Tongue (tissue), 2 donors: Measurements from ENCODE around the gene MTIF3. TPM values are rescaled to one million over a fixed set of nuclear protein-coding genes. Genes with fewer than 3 reads are reported as not detected.

ENCODE experiments used
- DNase-seq: peaks from one replicate; pipeline ENCODE4 v3.0.0-alpha.2; 2015
- total RNA-seq: library from RNA; depleted of rRNA; stranded (reverse); fragments of >200 nt; gene quantifications from one replicate; pipeline ENCODE4 v1.2.3, GENCODE V29; 2014

Gene MTIF3, protein sequence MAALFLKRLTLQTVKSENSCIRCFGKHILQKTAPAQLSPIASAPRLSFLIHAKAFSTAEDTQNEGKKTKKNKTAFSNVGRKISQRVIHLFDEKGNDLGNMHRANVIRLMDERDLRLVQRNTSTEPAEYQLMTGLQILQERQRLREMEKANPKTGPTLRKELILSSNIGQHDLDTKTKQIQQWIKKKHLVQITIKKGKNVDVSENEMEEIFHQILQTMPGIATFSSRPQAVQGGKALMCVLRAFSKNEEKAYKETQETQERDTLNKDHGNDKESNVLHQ
- total RNA-seq, result 40.0 TPM

DNA sequence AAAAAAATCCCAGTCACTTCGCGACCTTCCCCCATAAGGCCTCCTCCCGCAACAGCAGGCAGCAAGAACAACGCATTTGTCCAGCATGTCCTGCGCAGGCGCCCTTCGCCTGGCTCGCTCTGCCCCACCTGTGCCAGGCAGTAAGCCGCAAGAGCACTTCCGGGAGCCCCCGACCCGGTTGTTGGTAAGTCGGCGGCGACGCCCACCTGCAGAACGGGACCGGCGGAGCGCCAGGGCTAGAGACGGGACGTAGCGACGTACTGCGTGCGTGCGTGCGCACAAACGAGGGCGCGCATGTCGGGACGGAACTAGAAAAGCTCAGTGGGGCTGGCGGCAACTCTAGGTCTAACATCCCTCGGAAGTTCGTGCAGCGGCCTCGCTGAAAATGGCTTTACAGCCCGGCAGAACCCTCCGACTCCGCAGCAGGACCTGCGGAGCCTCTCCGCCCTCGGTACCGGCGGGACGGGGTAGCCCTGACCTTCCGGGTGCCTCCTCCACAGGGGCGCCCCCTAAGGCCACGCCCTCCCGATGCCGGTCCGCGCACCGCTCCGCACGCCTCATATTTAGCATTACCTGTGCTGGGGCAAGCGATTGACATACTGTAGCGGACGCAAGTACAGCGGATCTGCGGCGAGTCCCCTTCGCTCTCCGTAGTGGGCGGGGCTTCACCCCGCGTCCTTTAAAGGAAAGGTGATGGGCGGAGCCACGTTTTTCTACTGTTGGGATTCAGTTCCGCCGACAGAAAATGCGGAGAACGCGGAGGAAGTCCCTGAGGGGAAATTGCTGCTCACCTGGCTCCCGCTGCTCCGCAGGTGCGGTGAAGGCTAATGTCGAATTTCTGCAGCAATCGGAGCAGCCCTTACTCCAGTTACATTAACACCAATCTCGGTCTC, at the start of gene MTIF3:
Gene MTIF3, minus strand, starts transcription at position 629 of the 893 bp plus-strand sequence. CDS start 10,116 bp downstream, outside the sequence.
- peak; percentile 98 for DNase-seq

DNA sequence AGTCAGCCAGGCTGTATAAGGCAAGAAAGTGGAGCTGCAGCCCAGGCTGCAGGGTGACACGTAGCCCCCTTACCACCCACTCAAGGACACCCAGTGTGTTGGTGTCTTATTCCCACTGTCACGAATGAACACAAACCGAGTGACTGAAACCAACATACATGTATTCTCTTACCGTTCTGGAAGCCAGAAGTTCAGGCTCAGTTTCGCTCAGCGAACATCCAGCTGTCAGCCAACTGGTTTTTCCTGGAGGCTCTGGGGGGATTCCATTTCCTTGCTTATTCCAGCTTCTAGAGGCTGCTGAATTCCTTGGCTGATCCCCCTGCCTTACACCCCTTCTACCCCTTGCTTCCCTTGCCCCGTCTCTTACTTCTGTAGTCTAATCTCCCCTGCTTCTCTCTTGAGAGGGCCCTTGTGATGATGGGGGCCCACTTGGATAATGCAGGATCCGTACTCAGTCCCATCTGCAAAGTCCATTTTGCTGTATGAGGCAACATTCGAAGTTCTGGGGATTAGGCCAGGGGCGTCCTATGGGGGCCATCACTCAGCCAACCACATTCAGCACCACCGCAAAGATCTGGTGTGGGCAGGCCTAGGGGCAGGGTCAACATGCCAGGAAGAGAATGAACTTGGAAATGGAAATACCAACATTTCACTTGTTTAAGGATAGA, 47.3 kb upstream of the MTIF3 start:
- DNase-seq, result peak; percentile 67

DNA sequence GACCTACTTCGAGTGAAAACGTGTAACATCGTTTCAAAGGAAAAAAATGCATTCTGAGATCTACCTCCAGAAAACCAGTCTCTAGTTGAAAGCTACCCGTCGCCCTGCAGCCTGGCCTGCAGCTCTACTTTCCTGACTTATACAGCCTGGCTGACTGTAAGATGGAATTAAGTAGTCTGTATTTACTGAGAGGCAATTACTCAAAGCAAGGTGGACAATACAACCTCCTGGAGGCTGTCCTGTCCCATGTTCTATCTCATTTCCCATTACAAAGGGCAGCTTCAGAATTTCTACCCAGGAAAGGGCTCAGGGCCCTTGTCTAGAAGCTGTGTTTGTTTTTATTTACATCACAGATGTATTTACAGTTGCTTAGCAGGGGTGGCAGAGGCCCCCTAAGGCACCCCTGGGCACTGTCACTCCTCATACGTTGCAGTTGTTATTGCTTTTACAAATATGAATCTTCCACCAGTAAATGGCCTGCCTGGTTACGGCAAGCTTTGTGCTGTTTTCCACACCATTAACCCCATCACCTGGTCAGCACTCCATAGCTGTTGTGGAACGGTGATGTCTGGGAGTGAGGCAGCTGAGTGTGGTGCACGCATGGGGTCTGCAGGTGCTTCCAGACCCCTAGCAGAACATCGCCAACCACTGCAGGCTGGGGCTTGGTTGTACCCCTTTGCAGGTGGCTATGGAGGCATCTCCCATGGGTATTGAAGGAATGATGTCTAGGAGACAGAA, 46.3 kb upstream of the MTIF3 start:
- no peak for DNase-seq

DNA sequence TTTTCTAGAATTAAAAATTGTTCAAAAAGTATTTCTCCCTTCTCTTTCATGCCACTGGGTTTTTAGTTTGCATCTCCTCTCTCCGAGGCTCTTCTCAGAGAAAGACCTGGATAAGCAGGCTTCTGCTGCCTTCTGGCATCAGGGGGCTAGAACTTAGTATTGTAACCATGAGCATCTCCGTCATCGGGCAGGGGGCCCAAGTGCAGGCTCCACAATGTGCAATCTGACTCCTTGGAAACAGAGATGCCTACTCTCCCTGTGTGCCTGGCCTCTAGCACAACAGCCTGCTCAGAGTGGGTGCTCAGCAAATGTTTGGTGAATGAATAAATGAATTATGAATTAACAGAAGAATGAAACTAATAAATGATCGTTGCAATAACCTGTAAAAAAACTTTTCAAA, 45.6 kb upstream of the MTIF3 start:
- DNase-seq, result no peak

DNA sequence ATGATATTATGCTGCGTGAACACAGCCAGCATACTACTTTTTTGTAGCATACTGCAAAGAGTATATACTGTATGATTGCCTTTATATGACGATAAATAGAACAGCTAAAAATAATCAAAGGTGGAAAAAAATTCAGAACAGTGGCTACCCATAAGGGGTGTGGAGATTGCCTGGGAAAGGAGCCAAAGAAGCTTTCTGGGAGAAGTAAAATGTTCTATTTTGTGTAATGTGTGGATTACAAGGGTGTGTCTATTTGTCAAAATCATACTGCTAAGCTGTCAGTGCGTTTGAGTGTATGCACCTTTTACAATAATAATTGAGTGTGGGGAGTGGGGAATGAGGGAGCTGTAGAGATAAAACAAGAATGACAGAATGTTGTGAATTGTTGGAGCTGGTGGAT, 45.2 kb upstream of the MTIF3 start:
- DNase-seq, result no peak

DNA sequence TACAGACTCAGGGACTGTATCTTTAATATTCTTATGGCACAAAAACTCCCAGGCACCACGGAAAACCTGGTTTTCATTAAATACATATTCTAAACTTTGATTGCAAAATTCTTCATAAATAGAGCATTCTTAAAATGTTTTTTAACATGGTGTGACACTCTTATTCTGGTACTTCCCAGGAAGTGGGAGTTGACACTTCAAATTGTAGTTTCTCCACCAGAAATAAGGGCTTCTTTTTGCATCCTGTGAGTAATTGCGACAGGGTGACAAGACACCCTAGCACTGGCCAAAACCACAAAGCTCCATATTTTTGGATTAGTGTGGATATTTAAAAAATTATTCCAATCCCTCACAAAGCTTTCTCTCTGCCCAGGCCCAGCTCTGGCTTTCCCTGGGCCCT, 43.6 kb upstream of the MTIF3 start:
- DNase-seq, result no peak

DNA sequence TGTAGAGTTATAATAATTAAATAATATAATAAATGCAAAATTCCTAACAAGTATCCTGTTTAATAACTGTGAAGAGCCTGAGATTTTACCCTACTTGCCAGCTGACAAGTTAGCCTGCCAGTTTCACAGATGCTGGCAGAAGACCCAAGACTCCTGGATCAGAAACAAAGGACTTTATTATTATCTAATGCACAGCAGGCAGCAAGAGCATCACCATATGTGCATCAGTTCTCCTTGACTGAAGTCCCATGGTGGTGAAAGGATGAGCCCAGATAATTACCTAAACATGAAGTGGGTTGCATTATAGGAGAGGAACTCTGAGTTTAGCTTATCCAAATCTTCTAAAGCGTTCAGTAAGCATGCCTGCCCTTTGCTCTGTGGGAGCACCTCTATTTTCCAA, 39.1 kb upstream of the MTIF3 start:
- DNase-seq, result peak; percentile 68

DNA sequence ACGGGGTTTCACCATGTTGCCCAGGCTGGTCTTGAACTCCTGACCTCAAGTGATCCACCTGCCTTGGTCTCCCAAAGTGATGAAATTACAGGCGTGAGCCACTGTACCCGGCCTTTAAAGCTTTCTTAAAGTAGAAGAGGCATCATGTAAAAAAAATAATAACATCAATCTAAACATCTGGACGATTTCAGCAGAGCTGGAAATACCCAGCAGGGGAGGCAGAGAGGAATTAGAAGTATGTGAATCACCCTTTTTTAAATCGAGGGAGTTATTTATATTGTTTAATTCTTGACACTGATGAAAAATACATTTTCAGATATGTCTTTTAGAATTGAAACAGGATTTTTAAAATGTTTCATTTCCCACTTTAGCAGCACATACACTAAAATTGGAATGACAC, 37.4 kb upstream of the MTIF3 start:
- DNase-seq, result no peak

DNA sequence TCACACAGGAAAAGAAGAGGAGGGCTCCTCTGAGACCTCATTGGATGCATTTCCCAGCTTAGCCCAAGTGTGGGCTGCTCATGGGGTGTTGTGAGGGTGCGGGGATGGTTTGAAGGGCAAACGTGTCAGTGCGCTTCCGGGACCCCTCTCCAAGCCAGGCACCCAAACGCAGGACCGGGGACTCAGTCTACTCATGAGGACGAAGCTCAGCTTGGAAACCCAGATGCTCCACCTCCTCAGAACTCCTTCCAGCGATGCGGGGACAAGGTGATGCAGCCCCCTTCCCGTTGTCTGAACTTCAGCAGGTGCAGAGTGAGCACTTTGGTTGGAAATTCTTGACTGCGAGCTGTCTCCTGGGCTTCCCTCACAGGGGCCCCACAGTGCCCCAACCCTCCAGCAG, 33.1 kb upstream of the MTIF3 start:
- no peak for DNase-seq

DNA sequence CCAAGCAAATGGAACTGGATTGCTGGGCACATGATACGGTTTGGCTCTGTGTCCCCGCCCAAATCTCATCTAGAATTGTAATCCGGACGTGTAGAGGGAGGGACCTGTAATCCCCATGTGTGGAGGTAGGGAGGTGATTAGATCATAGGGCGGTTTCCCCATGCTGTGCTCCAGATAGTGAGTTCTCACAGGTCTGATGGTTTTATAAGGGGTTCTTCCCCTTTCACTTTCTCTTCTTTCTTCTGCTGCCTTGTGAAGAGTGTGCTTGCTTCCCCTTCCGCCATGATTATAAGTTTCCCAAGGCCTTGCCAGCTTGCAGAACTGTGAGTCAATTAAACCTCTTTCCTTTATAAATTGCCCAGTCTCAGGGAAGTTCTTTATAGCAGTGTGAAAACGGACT, 32.6 kb upstream of the MTIF3 start:
- no peak for DNase-seq

DNA sequence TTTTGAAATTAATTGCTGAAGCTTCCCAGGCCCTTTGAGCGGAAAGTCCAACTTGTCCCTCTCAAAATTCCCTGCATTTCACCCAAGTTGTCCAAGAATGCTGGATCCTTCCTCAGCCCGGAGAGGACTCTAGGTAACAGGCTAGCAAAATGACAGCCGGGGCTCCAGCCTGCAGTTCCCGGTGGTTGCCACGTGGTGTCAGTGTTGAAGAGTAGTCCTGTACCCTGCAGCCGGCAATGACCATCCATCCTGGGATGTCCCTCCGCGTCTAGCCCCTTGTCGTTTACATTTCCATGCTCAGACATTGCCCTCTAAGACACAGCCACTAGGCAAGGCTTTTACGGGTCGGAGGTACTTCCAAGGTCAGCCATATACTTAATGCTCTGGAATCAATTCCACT, 31.4 kb upstream of the MTIF3 start:
- DNase-seq, result no peak

DNA sequence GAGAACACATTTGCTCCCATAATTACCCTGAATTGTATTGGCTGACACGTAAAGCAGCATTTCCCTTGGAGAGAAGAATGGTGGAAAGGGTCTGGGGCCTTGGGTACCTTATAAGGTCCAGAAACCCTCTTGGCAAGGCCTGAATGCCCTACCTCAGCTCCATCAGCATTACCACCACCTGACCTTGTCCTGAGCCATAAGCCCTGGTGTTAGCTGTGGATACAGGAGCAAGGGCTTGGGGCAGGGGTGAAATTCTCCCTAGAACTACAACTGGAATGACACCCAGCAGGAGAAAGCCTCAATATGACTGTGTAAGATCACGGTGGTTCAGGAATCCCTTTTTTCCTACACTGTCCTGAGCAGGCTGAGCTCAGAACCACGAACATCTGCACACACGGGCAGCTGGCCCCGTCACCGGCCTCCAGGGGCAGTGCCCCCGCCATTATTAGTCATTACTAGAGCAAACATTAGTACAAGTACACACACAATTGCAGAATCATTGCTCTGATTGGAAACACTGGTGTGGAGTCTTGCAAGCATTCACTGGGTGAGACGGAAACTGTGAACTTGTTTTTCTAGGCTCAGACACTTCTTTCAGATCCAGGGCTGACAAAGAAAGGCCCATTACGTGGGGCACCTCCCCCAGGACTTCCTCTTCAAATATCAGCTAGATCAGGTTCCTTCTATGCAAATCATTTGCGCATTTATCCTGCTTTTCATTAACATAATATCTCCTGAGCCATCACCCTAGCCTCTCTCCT, 26.8 kb upstream of the MTIF3 start:
- no peak for DNase-seq

DNA sequence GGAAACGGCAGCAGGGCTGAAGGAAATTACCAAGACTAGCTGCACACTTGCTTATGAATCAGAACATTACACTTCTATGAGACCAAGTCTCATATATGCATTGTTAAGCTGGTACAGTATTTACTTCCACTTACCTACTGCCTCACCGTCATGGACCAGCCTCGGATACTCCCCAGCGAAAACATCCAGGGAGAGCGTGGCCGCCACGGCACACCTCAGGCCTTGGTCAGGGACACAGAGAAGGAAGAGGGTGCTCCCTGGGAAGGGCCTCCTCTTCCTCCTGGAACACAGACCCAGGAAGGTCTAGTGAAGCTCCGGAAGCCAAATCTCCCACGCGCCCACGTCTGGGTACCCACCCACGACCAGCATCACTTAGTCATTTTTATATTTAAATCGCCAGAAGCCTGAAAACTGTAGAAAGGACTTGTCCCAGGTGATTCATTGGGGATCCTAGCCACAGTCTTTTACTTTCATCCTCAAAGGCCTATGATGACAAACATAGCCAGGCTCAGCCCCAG, 24.4 kb upstream of the MTIF3 start:
- no peak for DNase-seq

DNA sequence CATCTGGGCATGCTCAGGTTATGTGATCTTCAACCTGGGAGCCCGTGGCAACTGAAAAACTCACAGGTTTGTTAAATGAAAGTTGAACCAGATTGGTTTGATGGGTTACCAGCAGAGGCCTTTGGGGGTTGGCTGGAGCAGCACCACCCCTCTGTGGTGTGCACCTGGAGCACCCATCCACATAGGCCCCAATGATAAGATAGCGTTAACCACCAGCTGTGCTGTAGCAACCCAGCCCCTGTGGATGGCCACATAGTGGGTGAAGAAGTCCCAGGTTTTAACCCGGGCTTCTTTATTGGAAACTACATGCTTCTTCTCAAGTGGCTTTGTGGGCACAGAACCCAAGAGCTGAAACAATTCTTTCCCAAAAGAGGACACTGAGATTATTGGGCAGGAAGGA, 22.6 kb upstream of the MTIF3 start:
- no peak for DNase-seq

DNA sequence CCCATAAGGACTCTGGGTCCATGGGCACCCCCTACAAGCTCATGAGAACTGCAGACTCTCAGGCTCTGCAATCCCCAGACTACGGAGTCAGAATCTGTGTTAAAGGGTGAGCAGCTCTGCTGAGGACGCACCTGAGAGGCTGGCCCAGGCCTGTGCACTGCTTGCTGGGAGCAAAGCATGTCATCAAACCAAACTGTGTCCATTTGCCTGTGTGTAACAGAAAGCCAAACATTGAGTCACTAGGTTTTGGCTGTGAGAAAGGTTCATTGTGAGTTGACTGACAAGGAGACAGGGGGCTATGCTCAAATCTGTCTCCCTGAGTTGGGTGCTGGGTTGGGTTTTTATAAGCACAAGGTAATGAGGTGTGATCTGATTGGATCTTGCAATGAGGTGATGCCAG, 22.1 kb upstream of the MTIF3 start:
- no peak for DNase-seq

DNA sequence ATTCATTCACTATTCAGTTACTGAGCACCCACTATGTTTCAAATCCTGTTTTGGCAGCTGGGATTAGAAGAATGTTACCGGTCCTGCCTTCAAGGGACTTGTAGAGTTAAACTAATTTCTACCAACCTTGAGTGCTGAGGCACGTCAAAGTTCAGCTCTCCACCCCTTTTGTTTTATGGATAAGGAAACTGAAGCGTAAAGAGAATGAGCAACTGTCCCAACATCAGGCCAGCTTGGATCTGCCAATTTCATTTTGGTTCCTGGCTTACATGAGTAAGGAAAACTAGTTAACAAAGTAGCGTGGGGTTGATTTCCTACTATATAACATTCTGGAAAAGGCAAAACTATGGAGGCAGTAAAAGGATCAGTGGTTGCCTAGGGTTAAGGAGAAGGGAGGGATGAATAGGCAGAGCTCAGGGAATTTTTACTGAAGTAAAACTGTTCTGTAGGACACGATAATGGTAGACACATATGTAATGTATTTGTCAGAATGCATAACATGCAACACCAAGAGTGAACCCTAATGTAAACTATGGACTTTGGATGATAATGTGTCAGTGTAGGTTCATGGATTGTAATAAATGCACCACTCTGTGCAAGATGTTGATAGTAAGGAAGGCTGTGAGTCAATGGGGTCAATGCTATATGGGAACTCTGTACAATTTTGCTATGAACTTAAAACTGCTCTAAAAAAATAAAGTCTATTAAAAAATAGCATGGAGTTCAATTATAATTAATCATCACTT, 19.9 kb upstream of the MTIF3 start:
- DNase-seq, result no peak

DNA sequence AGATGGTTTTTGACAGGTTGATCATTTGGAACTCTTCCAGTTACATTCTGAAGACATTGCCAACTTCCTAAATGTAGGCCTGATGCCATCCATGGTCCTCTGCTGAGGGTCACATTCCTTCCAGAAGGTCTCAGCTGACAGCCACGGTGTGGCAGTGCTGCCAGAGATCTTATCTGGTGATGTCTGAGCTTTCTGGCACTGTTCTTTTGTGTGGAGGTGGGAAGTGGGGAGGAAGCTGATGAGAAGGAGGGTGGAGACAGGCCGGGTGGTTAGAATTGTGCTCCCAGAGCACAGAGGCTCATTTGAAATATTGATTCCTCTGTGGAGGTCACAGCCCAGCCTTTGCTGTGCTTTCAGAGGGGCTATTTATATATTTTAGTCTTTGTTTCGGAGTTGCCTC, 16.1 kb upstream of the MTIF3 start:
- no peak for DNase-seq

DNA sequence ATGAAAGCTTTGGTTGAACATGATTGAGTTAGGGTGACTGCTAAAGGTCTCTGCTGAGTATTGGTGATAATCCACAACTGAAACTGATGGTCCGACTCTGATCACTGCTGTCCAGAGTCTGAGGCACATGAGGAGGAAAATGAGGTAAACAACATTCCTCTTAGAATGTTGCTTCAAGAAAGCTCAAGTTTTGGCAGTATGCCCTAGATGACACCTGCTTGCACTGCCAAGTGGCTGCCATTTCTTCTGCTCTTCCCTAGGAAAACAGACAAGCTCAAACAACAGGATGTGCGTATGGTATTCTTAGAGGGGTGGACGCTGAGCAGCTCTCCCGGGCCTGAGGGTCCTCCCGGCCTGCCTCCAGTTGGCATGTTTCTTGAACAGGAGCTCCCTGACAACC, 15.2 kb upstream of the MTIF3 start:
- peak; percentile 16 for DNase-seq

DNA sequence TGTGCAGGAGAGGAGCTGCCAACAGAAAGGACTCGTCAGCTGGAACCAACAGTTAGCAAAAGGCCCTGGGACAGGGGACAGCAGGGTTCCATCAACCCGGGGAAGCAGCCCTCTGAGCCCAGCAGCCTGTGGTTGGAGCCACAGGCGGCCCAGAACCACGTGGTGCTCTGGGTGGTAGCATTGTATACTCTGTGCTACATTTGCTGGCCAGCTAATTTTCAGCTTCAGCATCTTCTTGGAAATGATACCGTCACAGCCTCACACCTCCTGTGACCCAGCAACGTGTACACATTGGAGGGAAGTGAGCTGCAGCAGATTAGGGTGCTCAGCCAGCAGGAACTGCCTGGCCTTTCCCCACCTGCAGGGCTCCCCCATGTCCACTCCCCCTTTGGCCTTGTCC, 13.1 kb upstream of the MTIF3 start:
- DNase-seq, result peak; percentile 29

DNA sequence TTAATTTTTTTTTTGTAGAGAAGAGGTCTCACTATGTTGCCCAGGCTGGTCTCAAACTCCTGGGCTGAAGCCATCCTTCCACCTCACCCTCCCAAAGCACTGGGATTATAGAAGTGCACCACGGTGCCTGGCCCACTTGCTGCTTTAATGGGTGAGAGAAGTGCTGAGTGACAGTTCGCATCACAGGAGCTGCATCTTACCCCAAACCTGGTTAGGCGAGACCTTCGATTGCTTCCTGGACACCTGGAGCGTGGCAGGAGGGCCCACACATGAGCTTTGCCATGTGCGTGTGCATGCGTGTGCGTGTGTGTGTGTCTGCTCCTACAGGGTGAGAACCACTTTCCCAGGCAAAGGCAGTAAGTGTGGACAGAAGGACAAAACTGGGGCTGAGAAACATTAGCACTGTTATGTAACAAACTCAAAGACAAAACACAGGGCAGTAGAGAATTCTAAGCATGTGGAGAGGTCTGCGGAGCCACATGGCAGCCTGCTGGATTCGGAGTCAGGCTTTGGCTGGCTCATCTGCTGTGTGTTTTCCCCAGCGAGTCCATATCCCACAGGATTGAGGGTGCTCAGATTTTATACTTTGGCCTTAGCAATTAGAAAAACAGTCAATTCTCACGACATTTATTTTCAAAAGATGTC, 11.7 kb upstream of the MTIF3 start:
- DNase-seq, result no peak
